HepG2 (cell line): ENCODE data around the gene DDRGK1. TPM values are rescaled to one million over a fixed set of nuclear protein-coding genes. Genes with fewer than 3 reads are reported as not detected.

Experiments used
- CENPT ChIP-seq: sonication (generic); formaldehyde crosslinking; IDR thresholded peaks from 2 replicates; pipeline ENCODE4 v1.8.0; 2022; ENCODE audit warnings: low read depth, mild to moderate bottlenecking, moderate library complexity, missing genetic modification reagents
- FLYWCH1 ChIP-seq: sonication (generic); formaldehyde crosslinking; IDR thresholded peaks from 2 replicates; pipeline ENCODE4 v1.8.1; 2023; ENCODE audit warnings: mild to moderate bottlenecking, missing genetic modification reagents
- GMEB2 ChIP-seq: IDR thresholded peaks from 2 replicates; pipeline ENCODE4 v1.6.1; 2016; ENCODE audit warnings: missing biosample characterization, missing genetic modification reagents, low read depth
- HCFC1 ChIP-seq: fragments of 150-350 bp; IDR thresholded peaks from 2 replicates; pipeline ENCODE4 v1.6.1; 2014; ENCODE audit warnings: low read depth, low read length
- MYPOP ChIP-seq: sonication (generic); formaldehyde crosslinking; IDR thresholded peaks from 2 replicates; pipeline ENCODE4 v1.8.1; 2023; ENCODE audit warnings: mild to moderate bottlenecking, moderate library complexity, missing genetic modification reagents
- PAF1 ChIP-seq: IDR thresholded peaks from 2 replicates; pipeline ENCODE4 v1.6.1; 2016; ENCODE audit warnings: missing genetic modification reagents, missing compliant biosample characterization
- PRMT3 ChIP-seq: sonication (generic); formaldehyde crosslinking; IDR thresholded peaks from 2 replicates; pipeline ENCODE4 v1.8.1; 2022; ENCODE audit warnings: low read depth, mild to moderate bottlenecking, moderate library complexity, missing genetic modification reagents, borderline replicate concordance
- REXO4 ChIP-seq: sonication (generic); formaldehyde crosslinking; IDR thresholded peaks from 2 replicates; pipeline ENCODE4 v1.8.0; 2022; ENCODE audit warnings: missing genetic modification reagents, mild to moderate bottlenecking, borderline replicate concordance
- RORA ChIP-seq: sonication (generic); formaldehyde crosslinking; IDR thresholded peaks from 2 replicates; pipeline ENCODE4 v1.5.0; 2020; ENCODE audit warnings: mild to moderate bottlenecking, missing genetic modification reagents, moderate library complexity
- SMARCC2 ChIP-seq: fragments of 450-650 bp; IDR thresholded peaks from 2 replicates; pipeline ENCODE4 v1.6.1; 2017; ENCODE audit warnings: antibody characterized with exemption, mild to moderate bottlenecking
- SRSF4 ChIP-seq: fragments of 200-400 bp; formaldehyde crosslinking; IDR thresholded peaks from one replicate; pipeline ENCODE4 v1.6.1; 2018; ENCODE audit warnings: mild to moderate bottlenecking, low read depth, low read length, moderate library complexity; ENCODE audit not compliant: poor library complexity, severe bottlenecking
- TCF7 ChIP-seq: sonication (generic); IDR thresholded peaks from 2 replicates; pipeline ENCODE4 v1.6.1; 2016; ENCODE audit warnings: antibody characterized with exemption, low read depth
- THYN1 ChIP-seq: sonication (generic); formaldehyde crosslinking; IDR thresholded peaks from 2 replicates; pipeline ENCODE4 v1.8.1; 2023; ENCODE audit warnings: low read depth, mild to moderate bottlenecking, moderate library complexity, missing genetic modification reagents, borderline replicate concordance
- ZNF20 ChIP-seq: sonication (generic); formaldehyde crosslinking; IDR thresholded peaks from 2 replicates; pipeline ENCODE4 v1.4.0; 2020; ENCODE audit warnings: mild to moderate bottlenecking, moderate library complexity, missing genetic modification reagents
- ZNF460 ChIP-seq: sonication (generic); formaldehyde crosslinking; IDR thresholded peaks from 2 replicates; pipeline ENCODE4 v1.5.1; 2020; ENCODE audit warnings: missing genetic modification reagents, mild to moderate bottlenecking, borderline replicate concordance
- ZNF564 ChIP-seq: sonication (generic); formaldehyde crosslinking; IDR thresholded peaks from 2 replicates; pipeline ENCODE4 v1.8.1; 2023; ENCODE audit warnings: mild to moderate bottlenecking, missing genetic modification reagents
- ZNF589 ChIP-seq: sonication (generic); formaldehyde crosslinking; conservative IDR thresholded peaks from 2 replicates; pipeline ENCODE4 v1.8.0; 2022; ENCODE audit warnings: mild to moderate bottlenecking, moderate library complexity, missing genetic modification reagents
- polyA plus RNA-seq, 8 experiments: library from polyadenylated mRNA; depleted of rRNA in 3 of 8; stranded (reverse) in 7 of 8; unstranded in 1 of 8; fragments of >200 nt; fragmentation: Illumina TruSeq in 4 of 8; extraction: Trizol in 4 of 8; gene quantifications; 2 replicates each; pipeline versions ENCODE4 v1.2.1 to v1.2.3, GENCODE V29; 2011 to 2016; ENCODE audit warnings: low read depth in 4 of 8, missing spikeins in 1 of 8, mixed read lengths in 1 of 8; ENCODE audit not compliant: insufficient read depth in 1 of 8
- total RNA-seq, 5 experiments: library from RNA; depleted of rRNA; stranded (reverse); fragments of >200 nt; fragmentation: Illumina TruSeq; extraction: Trizol; gene quantifications; 2 replicates each; pipeline ENCODE4 v1.2.3, GENCODE V29; 2016; ENCODE audit warnings: low read depth in 1 of 5
- TF ChIP-seq, protein P1 (sequence below): sonication (generic); formaldehyde crosslinking; IDR thresholded peaks from 2 replicates; pipeline ENCODE4 v1.4.0; 2020; ENCODE audit warnings: missing genetic modification reagents, borderline replicate concordance
- TF ChIP-seq, protein P2 (sequence below): sonication (generic); formaldehyde crosslinking; IDR thresholded peaks from 2 replicates; pipeline ENCODE4 v1.8.1; 2023; ENCODE audit warnings: mild to moderate bottlenecking, missing genetic modification reagents

Gene DDRGK1
- total and polyA plus RNA-seq, 2 of the 13 experiments (the other 11 are each of a cell fraction or from before 2014, with no cell fraction given), result 96.7 to 149 TPM

GRCh38 chr20:3209257-3209945 lies 4.9 kb upstream of the DDRGK1 start, which contains the start of gene ITPA (continued):
- TF ChIP-seq ZNF460 (CRISPR knock-in tag) (no peak), PAF1 (CRISPR knock-in tag) (no peak), RORA (CRISPR knock-in tag) (no peak), TCF7 (no peak), MYPOP (CRISPR knock-in tag) (peak; percentile 67; the same call in 1 of the 2 replicates), THYN1 (CRISPR knock-in tag) (0 out of 2 replicates have a peak, but pooled peaks have one; percentile 96), REXO4 (CRISPR knock-in tag) (no peak), CENPT (CRISPR knock-in tag) (no peak), SMARCC2 (no peak), PRMT3 (CRISPR knock-in tag) (no peak), ZNF589 (CRISPR knock-in tag) (no peak), HCFC1 (no peak), SRSF4 (no peak), ZNF564 (CRISPR knock-in tag) (no peak; the same call in 1 of the 2 replicates), ZNF20 (CRISPR knock-in tag) (0 out of 2 replicates have a peak, but pooled peaks have one; percentile 37), GMEB2 (no peak), FLYWCH1 (CRISPR knock-in tag) (no peak; the same call in 1 of the 2 replicates)
- TF ChIP-seq, protein P1, sequence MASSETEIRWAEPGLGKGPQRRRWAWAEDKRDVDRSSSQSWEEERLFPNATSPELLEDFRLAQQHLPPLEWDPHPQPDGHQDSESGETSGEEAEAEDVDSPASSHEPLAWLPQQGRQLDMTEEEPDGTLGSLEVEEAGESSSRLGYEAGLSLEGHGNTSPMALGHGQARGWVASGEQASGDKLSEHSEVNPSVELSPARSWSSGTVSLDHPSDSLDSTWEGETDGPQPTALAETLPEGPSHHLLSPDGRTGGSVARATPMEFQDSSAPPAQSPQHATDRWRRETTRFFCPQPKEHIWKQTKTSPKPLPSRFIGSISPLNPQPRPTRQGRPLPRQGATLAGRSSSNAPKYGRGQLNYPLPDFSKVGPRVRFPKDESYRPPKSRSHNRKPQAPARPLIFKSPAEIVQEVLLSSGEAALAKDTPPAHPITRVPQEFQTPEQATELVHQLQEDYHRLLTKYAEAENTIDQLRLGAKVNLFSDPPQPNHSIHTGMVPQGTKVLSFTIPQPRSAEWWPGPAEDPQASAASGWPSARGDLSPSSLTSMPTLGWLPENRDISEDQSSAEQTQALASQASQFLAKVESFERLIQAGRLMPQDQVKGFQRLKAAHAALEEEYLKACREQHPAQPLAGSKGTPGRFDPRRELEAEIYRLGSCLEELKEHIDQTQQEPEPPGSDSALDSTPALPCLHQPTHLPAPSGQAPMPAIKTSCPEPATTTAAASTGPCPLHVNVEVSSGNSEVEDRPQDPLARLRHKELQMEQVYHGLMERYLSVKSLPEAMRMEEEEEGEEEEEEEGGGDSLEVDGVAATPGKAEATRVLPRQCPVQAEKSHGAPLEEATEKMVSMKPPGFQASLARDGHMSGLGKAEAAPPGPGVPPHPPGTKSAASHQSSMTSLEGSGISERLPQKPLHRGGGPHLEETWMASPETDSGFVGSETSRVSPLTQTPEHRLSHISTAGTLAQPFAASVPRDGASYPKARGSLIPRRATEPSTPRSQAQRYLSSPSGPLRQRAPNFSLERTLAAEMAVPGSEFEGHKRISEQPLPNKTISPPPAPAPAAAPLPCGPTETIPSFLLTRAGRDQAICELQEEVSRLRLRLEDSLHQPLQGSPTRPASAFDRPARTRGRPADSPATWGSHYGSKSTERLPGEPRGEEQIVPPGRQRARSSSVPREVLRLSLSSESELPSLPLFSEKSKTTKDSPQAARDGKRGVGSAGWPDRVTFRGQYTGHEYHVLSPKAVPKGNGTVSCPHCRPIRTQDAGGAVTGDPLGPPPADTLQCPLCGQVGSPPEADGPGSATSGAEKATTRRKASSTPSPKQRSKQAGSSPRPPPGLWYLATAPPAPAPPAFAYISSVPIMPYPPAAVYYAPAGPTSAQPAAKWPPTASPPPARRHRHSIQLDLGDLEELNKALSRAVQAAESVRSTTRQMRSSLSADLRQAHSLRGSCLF (CRISPR knock-in tag), result no peak
- TF ChIP-seq, protein P2, sequence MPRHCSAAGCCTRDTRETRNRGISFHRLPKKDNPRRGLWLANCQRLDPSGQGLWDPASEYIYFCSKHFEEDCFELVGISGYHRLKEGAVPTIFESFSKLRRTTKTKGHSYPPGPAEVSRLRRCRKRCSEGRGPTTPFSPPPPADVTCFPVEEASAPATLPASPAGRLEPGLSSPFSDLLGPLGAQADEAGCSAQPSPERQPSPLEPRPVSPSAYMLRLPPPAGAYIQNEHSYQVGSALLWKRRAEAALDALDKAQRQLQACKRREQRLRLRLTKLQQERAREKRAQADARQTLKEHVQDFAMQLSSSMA (CRISPR knock-in tag), result peak; percentile 77; the same call in 1 of the 2 replicates
